SK-N-MC (cell line): ENCODE data around the gene CPSF7.

ENCODE experiments used
- EZH2 ChIP-seq: fragments of 200-600 bp; sonication (generic); IDR thresholded peaks from one replicate; pipeline ENCODE4 v1.6.1; 2017; ENCODE audit warnings: antibody characterized with exemption
- POLR2AphosphoS5 ChIP-seq: IDR thresholded peaks from 2 replicates; pipeline ENCODE4 v1.6.1; 2012; ENCODE audit warnings: mild to moderate bottlenecking, low read depth, low read length, borderline replicate concordance

- TF ChIP-seq EZH2: no peak
- no peak for TF ChIP-seq POLR2AphosphoS5
Observed at GRCh38 chr11:61415381-61415780, 14.4 kb downstream of the CPSF7 start.
